ENCODE data around the gene NPNT.

The NPNT gene

DNA sequence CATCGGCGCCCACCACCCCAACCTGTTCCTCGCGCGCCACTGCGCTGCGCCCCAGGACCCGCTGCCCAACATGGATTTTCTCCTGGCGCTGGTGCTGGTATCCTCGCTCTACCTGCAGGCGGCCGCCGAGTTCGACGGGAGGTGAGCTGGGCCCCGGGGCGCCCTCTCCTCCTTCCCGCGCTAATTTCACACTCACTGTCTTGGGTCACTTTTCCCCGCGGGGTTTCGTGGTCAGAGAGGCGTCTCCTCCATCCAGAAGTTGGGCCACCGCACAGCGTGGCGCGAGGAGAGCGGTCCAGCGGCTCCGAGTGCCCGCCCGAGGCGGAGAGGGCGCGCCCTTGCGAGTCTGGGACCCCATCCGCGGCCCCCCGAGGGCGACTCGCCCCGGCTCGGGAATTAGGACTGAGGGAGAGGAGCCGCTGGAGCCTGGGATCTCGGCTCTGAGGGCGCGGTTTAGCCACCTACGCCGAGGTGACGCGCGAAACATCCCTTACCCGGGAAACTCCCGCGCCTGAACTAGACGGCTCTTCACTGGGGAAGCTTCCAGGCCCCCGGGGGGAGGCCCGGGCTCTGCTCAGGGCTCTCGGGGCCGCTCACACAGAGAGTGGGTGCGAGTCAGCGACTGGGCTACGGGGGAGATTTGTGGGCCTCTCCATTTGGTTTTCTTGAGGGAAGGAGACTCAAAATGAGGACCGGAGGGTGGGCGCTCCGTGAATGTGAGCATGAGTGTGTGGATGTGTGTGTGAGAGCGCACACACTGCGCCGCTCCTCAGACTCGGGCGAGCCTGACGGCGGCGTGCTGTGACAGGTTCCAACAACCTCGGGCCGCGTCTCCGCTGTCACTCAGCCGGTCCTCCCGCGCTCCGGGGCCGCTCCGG is 551 bp downstream of the NPNT start:
- H3K4me3 ChIP-seq (ENCODE audit: low read depth, low read length), result no peak overlapping the region
- no peak for DNase-seq (ENCODE audit: low read depth)
- TF ChIP-seq, protein P1, sequence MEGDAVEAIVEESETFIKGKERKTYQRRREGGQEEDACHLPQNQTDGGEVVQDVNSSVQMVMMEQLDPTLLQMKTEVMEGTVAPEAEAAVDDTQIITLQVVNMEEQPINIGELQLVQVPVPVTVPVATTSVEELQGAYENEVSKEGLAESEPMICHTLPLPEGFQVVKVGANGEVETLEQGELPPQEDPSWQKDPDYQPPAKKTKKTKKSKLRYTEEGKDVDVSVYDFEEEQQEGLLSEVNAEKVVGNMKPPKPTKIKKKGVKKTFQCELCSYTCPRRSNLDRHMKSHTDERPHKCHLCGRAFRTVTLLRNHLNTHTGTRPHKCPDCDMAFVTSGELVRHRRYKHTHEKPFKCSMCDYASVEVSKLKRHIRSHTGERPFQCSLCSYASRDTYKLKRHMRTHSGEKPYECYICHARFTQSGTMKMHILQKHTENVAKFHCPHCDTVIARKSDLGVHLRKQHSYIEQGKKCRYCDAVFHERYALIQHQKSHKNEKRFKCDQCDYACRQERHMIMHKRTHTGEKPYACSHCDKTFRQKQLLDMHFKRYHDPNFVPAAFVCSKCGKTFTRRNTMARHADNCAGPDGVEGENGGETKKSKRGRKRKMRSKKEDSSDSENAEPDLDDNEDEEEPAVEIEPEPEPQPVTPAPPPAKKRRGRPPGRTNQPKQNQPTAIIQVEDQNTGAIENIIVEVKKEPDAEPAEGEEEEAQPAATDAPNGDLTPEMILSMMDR (IDR thresholded peaks at IDR 0.05; ENCODE audit: low read depth, low read length), result no peak
- no peak for TF ChIP-seq MYC (IDR thresholded peaks at IDR 0.05; ENCODE audit: low read depth, low read length)
- no peak for TF ChIP-seq POLR2A (IDR thresholded peaks at IDR 0.05; ENCODE audit: extremely low read depth, insufficient read length)
- TF ChIP-seq, protein P2, sequence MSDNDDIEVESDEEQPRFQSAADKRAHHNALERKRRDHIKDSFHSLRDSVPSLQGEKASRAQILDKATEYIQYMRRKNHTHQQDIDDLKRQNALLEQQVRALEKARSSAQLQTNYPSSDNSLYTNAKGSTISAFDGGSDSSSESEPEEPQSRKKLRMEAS (IDR thresholded peaks at IDR 0.05; ENCODE audit: low read depth, low read length), result no peak

DNA sequence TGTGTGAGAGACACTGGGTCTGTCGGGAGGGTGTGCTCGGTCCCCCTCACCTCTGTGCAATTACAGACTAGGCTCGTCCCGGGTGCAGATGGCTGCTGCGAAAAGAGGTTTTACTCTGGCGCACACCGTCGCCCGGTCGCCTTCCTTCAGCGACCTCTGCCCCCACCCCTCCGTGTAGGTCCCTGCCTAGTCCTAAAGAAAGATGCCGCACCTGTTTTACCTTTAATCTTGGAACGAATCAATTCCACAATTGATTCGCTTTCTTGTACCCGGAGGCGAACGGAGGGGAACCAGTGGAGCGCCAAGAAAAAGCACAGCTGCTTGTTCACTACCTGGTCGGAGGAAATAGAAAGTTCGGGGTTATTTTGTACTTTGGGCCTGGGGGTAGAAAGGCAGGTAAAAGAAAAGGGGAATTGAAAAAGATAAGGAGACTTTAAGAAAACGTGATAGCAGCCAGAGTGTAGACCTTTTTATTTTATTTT is 1.2 kb downstream of the NPNT start:
- H3K4me3 ChIP-seq (ENCODE audit: low read depth, low read length), result no peak overlapping the region
- no peak for DNase-seq (ENCODE audit: low read depth)
- TF ChIP-seq, protein P1 (IDR thresholded peaks at IDR 0.05; ENCODE audit: low read depth, low read length), result no peak
- TF ChIP-seq MYC (IDR thresholded peaks at IDR 0.05; ENCODE audit: low read depth, low read length), result no peak
- TF ChIP-seq POLR2A (IDR thresholded peaks at IDR 0.05; ENCODE audit: extremely low read depth, insufficient read length), result no peak
- TF ChIP-seq, protein P2 (IDR thresholded peaks at IDR 0.05; ENCODE audit: low read depth, low read length), result no peak

DNA sequence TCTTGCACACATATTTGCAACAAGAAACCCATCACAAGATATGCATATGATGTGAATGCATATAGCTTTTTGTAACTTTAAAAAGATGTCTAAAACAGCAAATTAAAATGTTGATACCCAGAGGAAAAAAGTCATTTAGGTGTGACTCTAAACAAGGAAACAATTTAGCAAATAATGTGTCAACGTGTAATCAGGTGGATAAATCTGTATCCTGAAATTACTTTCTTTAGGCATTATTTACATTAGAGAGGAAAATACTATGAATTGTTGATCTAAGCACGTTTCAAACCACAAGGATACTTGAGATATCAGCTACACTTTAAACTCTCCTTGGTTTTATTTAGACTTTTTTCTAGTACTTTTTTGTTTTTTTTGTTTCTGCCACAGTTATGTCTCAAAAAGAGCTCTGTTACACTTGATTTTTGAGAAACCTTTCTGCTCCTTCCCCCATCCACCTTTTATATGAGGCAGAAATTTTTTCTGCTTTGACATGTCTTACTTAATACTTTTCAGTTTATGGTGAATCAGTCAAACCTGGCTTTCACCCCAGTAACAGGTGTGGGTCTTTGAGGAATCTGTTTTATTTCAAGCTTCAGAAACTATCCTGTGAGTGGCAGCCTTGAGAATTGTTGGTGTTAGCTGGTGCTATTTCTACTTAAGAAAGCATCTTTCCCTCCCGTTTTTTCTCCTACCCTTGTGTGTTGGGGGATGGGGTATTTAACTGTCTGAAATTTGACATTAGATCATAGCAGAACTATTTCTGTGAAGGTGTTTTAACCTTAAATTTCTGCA is 1.9 kb downstream of the NPNT start:
- TF ChIP-seq, protein P2 (IDR thresholded peaks at IDR 0.05; ENCODE audit: low read depth, low read length), result no peak
- TF ChIP-seq POLR2A (IDR thresholded peaks at IDR 0.05; ENCODE audit: extremely low read depth, insufficient read length) (no peak), MYC (IDR thresholded peaks at IDR 0.05; ENCODE audit: low read depth, low read length) (no peak)
- TF ChIP-seq, protein P1 (IDR thresholded peaks at IDR 0.05; ENCODE audit: low read depth, low read length), result no peak
- DNase-seq (ENCODE audit: low read depth), result no peak
- H3K4me3 ChIP-seq (ENCODE audit: low read depth, low read length), result no peak overlapping the region

DNA sequence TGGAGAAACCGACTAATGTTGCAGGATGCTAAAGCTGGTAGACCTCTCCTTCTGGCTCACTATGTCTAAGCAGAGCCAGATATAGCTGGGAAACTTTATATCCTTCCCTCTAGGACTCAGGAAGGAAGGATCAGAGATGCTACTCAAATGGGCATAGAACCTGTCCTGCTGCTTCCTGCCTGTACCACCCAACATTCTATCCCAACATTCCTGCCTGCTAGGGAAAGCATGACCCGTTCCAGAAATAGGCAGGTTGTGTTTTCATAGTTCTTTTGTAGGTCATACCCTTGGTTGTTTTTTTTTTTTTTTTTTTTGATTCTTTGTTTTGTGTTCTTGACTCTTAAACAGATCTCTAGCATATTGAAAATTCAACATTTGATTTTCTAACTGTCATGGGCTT is 5.3 kb downstream of the NPNT start:
- TF ChIP-seq, protein P1 (IDR thresholded peaks at IDR 0.05; ENCODE audit: low read depth, low read length), result no peak
- TF ChIP-seq MYC (IDR thresholded peaks at IDR 0.05; ENCODE audit: low read depth, low read length) (no peak), POLR2A (IDR thresholded peaks at IDR 0.05; ENCODE audit: extremely low read depth, insufficient read length) (no peak)
- TF ChIP-seq, protein P2 (IDR thresholded peaks at IDR 0.05; ENCODE audit: low read depth, low read length), result no peak
- H3K4me3 ChIP-seq (ENCODE audit: low read depth, low read length), result no peak overlapping the region
- DNase-seq (ENCODE audit: low read depth), result no peak

DNA sequence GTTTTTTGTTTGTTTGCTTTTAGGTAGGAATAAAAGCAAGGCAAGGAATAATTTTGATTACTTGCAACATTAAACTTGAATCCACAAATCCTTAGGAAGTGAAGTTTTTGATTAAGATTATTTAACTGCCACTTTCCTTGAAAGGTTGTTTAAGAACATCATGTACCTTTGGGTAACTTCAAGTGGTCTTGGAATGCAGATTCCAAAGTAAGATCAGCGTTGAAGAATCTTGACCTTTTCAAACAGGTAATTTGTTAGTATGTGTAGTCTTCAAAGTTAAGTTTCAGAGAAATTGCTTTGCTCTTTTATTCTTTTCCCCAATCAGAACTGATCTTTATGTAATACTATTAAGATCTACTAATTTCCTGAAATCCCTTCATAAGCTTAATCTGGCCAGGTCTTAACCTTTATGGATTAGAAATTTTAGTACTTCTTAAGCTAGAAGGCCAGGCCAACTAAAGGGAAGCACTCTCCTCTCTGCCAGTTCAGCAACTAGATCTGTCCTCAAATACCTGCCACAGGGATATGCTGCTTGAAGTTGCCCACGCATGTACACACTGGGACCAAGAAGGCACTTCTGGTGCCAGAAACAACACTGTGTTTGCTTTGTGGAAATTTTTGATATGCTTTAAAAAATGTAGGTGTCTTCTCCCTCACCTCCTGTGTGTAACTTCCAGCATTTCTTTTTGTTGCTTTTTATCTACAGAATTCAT is 7.4 kb downstream of the NPNT start:
- DNase-seq (ENCODE audit: low read depth), result no peak
- TF ChIP-seq POLR2A (IDR thresholded peaks at IDR 0.05; ENCODE audit: extremely low read depth, insufficient read length) (no peak), MYC (IDR thresholded peaks at IDR 0.05; ENCODE audit: low read depth, low read length) (no peak)
- TF ChIP-seq, protein P2 (IDR thresholded peaks at IDR 0.05; ENCODE audit: low read depth, low read length), result no peak
- TF ChIP-seq, protein P1 (IDR thresholded peaks at IDR 0.05; ENCODE audit: low read depth, low read length), result no peak
- H3K4me3 ChIP-seq (ENCODE audit: low read depth, low read length), result no peak overlapping the region

Measured in NB4 (cell line).